T-helper 1 cell treated with Interleukin-12 subunit alpha and Interleukin-12 subunit beta and Interleukin-4 antibody, amounts not matched to agents 30 ng/mL and 1 ng/mL, for 36 hours (primary cell): ENCODE measurements around the gene ENOX1. TPM values are rescaled to one million over a fixed set of nuclear protein-coding genes. Genes with fewer than 3 reads are reported as not detected.

Experiments
- intact Hi-C: fragments of 100-400 bp; cut with micrococcal nuclease; formaldehyde crosslinking; loops from one replicate; pipeline ENCODE4 v1.15.1; 2024
- total RNA-seq: library from RNA; stranded (reverse); gene quantifications from 2 replicates; pipeline ENCODE4 v1.2.3, GENCODE V29; 2022

ENOX1 gene
- total RNA-seq, 1 donor from 2014 or later: 0.20 TPM

- intact Hi-C loops: no loop called here
Measured at GRCh38 chr13:43265028-43265427, 521.7 kb downstream of the ENOX1 start.

GRCh38 chr13:43264458-43264857 lies 522.3 kb downstream of the ENOX1 start:
- intact Hi-C loops: no loop called here

- intact Hi-C loops: no loop called here
Measured at GRCh38 chr13:43263047-43263446, 523.7 kb downstream of the ENOX1 start.

GRCh38 chr13:43260999-43261398 lies 525.8 kb downstream of the ENOX1 start:
- intact Hi-C loops: no loop called here

- intact Hi-C loops: no loop called here
Measured at GRCh38 chr13:43258771-43259170, 528.0 kb downstream of the ENOX1 start.

GRCh38 chr13:43257765-43258164 lies 529.0 kb downstream of the ENOX1 start:
- intact Hi-C loops: no loop called here

GRCh38 chr13:43251961-43252360 lies 534.8 kb downstream of the ENOX1 start:
- intact Hi-C loops: no loop called here

GRCh38 chr13:43246382-43246781 lies 540.4 kb downstream of the ENOX1 start:
- intact Hi-C loops: no loop called here

GRCh38 chr13:43245374-43245964 lies 541.3 kb downstream of the ENOX1 start:
- intact Hi-C loops: no loop called here

- intact Hi-C loops: no loop called here
Measured at GRCh38 chr13:43244481-43244880, 542.3 kb downstream of the ENOX1 start.

GRCh38 chr13:43243711-43244110 lies 543.1 kb downstream of the ENOX1 start:
- intact Hi-C loops: no loop called here

GRCh38 chr13:43242040-43242439 lies 544.7 kb downstream of the ENOX1 start:
- intact Hi-C loops: no loop called here

- intact Hi-C loops: no loop called here
Measured at GRCh38 chr13:43240278-43240677, 546.5 kb downstream of the ENOX1 start.

GRCh38 chr13:43239275-43239840 lies 547.4 kb downstream of the ENOX1 start:
- intact Hi-C loops: no loop called here

- intact Hi-C loops: no loop called here
Measured at GRCh38 chr13:43238341-43239083, 548.3 kb downstream of the ENOX1 start.

- intact Hi-C loops: no loop called here
Measured at GRCh38 chr13:43237616-43238015, 549.2 kb downstream of the ENOX1 start.

GRCh38 chr13:43235028-43235427 lies 551.7 kb downstream of the ENOX1 start:
- intact Hi-C loops: no loop called here

- intact Hi-C loops: no loop called here
Measured at GRCh38 chr13:43232873-43233265, 553.9 kb downstream of the ENOX1 start.

- intact Hi-C loops: no loop called here
Measured at GRCh38 chr13:43232144-43232872, 554.5 kb downstream of the ENOX1 start.

GRCh38 chr13:43230989-43231388 lies 555.8 kb downstream of the ENOX1 start:
- intact Hi-C loops: no loop called here

- intact Hi-C loops: no loop called here
Measured at GRCh38 chr13:43229506-43229905, 557.3 kb downstream of the ENOX1 start.

- intact Hi-C loops: no loop called here
Measured at GRCh38 chr13:43227721-43228120, 559.1 kb downstream of the ENOX1 start.
